Measurements from ENCODE around the gene YRDC.
A peak's percentile ranks its signal among the peaks of the same experiment; 100 is the strongest.

The YRDC gene, protein sequence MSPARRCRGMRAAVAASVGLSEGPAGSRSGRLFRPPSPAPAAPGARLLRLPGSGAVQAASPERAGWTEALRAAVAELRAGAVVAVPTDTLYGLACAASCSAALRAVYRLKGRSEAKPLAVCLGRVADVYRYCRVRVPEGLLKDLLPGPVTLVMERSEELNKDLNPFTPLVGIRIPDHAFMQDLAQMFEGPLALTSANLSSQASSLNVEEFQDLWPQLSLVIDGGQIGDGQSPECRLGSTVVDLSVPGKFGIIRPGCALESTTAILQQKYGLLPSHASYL

GRCh38 chr1:37807555-37808368 is at the start of gene YRDC, which contains the start of gene C1orf122:
YRDC (minus strand) TSS chr1:37808208; CDS start chr1:37808180, 28 bp downstream.
C1orf122 (plus strand) TSS chr1:37807790; CDS start chr1:37808405, 615 bp downstream.
- peak; percentile 95 for DNase-seq

DNA sequence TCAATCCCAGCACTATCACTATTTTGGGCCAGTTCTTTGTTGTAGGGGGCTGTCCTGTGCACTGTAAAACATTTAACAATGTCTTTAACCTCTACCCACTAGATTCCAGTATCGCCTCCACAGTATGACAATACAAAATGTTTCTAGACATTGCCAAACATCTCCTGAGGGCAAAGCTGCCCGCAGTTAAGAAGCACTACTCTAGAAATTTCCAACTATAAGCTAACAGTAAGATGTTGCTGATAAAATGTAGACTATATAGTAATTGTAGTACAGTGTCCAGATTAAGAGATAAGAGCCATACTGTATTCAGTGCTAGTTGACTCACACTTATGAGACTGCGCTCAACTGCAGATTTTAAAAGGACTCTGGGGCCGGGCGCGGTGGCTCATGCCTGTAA is 46.4 kb upstream of the YRDC start:
- DNase-seq, result no peak

DNA sequence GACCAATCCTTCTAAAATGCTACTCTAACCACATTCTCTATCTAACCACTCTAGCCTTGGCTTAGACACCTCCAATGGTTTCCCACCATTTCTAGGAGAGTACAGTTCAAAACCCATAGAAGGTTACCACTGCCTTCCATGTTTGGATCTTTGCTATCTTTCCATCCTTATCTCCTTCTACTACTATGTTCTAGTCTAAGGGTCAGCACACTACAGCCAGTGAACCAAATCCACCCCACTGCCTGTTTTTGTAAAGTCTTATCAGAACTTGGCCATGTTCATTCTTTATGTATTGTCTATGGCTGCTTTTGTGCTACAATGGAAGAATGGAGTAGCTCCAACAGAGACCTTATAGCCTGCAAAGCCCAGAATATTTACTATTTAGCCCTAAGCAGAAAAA is 45.1 kb upstream of the YRDC start:
- DNase-seq, result no peak

DNA sequence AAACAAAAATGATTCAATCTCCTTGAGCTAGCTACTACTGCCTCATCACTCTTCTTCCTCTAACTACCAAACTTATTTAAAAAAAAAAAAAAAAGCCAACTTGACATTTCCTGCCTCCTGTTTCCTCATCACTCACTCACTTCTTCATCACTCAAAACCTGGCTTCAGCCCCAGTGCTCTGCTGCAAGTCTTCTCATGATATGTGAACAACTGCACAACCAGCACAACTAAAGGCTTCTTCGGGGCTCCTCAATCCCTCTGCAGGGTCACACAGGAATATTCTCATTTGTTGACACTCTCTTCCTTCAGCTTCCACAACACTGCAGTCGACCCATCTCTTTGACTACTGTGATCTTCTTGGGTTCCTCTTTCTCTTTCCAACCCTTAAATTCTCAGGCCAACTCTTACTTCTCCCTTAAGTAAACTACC is 43.8 kb upstream of the YRDC start:
- DNase-seq, result no peak

DNA sequence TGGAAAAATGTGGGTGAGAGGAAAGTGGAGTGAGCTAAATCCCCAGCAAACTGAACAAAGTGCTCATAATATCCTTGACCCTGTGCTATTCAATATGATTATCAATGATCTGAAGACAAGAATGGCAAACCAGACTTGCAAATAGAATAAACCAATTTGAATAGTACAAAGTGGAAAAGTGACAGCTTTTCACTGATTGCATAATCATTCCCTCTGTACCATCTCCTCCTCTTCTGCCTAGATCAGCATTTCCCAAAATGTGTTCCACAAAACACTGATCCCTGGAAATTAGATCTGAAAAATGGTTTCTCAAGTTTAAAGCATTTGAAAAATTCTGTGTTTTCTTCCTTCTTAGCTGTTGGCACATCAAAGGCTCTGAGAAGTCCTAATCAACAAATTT is 43.3 kb upstream of the YRDC start:
- no peak for DNase-seq

- DNase-seq, result no peak
These were observed 42.4 kb upstream of the YRDC start for GRCh38 chr1:37850352-37850955.

GRCh38 chr1:37849480-37849879 is 41.5 kb upstream of the YRDC start:
- DNase-seq, result no peak

GRCh38 chr1:37846647-37847339 is 38.8 kb upstream of the YRDC start:
- no peak for DNase-seq

GRCh38 chr1:37845786-37846185 is 37.8 kb upstream of the YRDC start:
- DNase-seq, result no peak

GRCh38 chr1:37845049-37845646 is 37.1 kb upstream of the YRDC start:
- DNase-seq, result no peak

- no peak for DNase-seq
These were observed 36.5 kb upstream of the YRDC start for GRCh38 chr1:37844536-37844935.

- no peak for DNase-seq
These were observed 33.6 kb upstream of the YRDC start for GRCh38 chr1:37841652-37842051.

- DNase-seq, result no peak
These were observed 32.7 kb upstream of the YRDC start for GRCh38 chr1:37840711-37841110.

DNA sequence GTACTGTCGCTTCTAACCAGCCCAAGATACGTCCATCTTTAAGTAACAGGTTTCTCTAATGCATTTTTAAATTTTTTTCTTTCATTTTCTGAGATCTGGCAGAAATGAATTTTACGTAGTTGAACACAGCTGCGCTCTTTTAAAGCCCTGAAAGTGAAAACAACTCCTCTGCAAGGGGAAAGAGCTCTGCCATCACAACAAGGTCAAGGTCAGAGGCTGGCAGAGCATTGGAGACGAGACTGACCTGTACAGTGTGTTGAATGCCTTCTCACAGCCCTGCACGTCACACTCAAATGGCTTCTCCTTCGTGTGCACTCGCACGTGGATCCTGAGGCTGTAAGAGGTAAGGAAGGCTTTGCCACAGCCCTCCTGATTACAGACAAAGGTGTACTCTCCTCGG is 31.7 kb upstream of the YRDC start:
- DNase-seq, result no peak

DNA sequence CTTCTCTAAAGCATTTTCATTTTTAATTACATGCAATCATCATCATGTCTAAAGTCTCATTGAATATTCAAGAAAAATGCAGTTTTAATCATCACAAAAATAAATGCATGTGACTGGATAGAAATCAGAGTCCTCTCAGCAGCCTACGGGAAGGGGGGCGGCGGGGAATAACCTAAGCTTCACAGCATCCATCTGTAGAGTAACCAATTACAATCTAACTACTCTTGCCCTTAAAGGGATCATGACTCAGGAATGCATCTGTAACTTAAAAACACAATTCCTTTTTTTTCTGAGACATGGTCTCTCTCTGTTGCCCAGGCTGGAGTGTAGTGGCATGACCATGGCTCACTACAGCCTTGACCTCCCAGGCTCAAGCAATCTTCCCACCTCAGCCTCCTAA is 28.8 kb upstream of the YRDC start:
- no peak for DNase-seq

DNA sequence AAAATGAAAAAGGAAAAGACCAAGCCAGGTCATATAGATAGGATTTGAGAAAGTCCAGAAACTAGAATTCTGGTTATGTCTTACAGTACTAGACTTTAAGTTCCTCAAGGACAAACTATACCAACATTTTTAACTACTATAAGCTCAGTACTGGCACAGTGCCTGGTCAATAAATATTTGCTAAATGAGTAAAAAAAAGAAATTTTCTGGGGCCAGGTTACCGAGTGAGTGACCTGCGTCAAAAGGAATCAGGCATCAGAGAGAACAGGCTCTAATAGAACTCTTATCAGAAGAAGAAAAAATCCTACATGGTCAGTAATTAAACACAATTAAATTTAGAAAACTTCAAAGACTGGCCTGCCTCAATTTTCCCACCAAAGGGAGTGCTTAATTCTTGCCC is 23.8 kb upstream of the YRDC start:
- no peak for DNase-seq

DNA sequence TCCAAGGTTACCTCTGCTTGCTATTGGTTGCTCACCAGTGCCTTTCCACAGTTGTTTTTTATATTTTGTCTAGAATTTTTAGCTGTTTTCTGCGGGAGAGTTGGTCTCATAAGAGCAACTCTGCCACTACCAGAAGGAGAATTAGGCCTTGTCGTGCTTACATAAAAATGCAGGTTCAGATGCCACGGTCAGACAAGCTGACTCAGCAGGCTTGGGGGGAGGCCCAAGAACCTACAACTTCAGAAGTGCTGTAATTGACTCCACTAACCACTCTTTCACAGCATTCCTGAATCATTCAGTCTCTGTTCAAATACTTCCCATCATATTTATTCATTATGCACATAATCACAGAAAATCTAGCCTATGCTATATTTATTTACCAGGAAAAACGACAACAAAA is 23.1 kb upstream of the YRDC start:
- DNase-seq, result no peak

- no peak for DNase-seq
These were observed 20.5 kb upstream of the YRDC start for GRCh38 chr1:37828410-37829074.

GRCh38 chr1:37825506-37825905 is 17.5 kb upstream of the YRDC start:
- no peak for DNase-seq

DNA sequence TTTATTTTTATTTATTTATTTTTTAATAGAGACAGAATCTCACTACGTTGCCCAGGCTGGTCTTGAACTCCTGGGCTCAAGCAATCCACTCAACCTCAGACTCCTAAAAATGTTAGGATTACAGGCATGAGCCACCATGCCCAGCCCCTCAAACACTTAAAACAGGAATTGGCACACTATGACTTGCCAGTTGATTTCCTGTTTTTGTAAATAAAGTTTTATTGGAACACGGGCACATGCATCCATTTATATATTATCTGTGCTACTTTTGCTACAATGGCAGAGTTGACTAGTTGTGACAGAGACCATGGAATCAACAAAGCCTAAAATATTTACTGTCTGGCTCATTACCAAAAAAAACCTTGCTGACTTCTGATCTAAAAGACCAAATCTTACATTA is 16.0 kb upstream of the YRDC start:
- DNase-seq, result no peak

GRCh38 chr1:37822906-37823815 is 15.2 kb upstream of the YRDC start:
- DNase-seq, result no peak

All from stimulated activated CD4-positive, alpha-beta T cell treated with anti-CD3 and anti-CD28 coated beads, Interleukin-4, amount 100 ng/mL, for 1 hour (primary cell).